Fibroblast of the aortic adventitia (primary cell): ENCODE measurements around the gene AFAP1. TPM values are rescaled to one million over a fixed set of nuclear protein-coding genes. Genes with fewer than 3 reads are reported as not detected.

ENCODE experiments used
- DNase-seq: peaks from one replicate; pipeline ENCODE4 v3.0.0-alpha.2; 2010; ENCODE audit warnings: low read depth
- H3K4me3 ChIP-seq: 2 replicates; pipeline ENCODE4 v1.5.1; 2011; ENCODE audit warnings: low read depth, mild to moderate bottlenecking, control low read depth, low read length, moderate library complexity
- CTCF ChIP-seq: IDR thresholded peaks from 2 replicates; pipeline ENCODE4 v1.5.1; 2011; ENCODE audit warnings: mild to moderate bottlenecking, low read length, control low read depth, inconsistent platforms; ENCODE audit not compliant: insufficient read depth
- total RNA-seq: library from RNA; depleted of rRNA; stranded (reverse); fragments of >200 nt; gene quantifications from 2 replicates; pipeline ENCODE4 v1.2.3, GENCODE V29; 2012; ENCODE audit warnings: low replicate concordance

Gene AFAP1
- total RNA-seq, 1 donor: 66.0 TPM

- no peak overlapping the region for H3K4me3 ChIP-seq
- peak; percentile 47 for DNase-seq
- no peak for TF ChIP-seq CTCF
Observed at GRCh38 chr4:7873881-7874280, 65.8 kb downstream of the AFAP1 start.

- peak overlapping the region; percentile 53 for H3K4me3 ChIP-seq
- TF ChIP-seq CTCF: no peak
- DNase-seq: peak; percentile 96
Observed at GRCh38 chr4:7872264-7872771, 67.3 kb downstream of the AFAP1 start.

- no peak for TF ChIP-seq CTCF
- no peak for DNase-seq
- peak overlapping the region; percentile 53 for H3K4me3 ChIP-seq
Observed at GRCh38 chr4:7871356-7871755, 68.3 kb downstream of the AFAP1 start.

- TF ChIP-seq CTCF: no peak
Observed at GRCh38 chr4:7868892-7869471, 70.7 kb downstream of the AFAP1 start.

GRCh38 chr4:7868436-7868775 is 71.3 kb downstream of the AFAP1 start:
- DNase-seq: no peak
- H3K4me3 ChIP-seq: no peak overlapping the region
- TF ChIP-seq CTCF: no peak

More at GRCh38 chr4:7868892-7869471, 70.7 kb downstream of the AFAP1 start:
- no peak overlapping the region for H3K4me3 ChIP-seq
- DNase-seq: no peak

GRCh38 chr4:7867701-7868435 is 71.8 kb downstream of the AFAP1 start:
- no peak overlapping the region for H3K4me3 ChIP-seq
- TF ChIP-seq CTCF: no peak
- DNase-seq: no peak
